ENCODE measurements around the gene ELOVL7.

The ELOVL7 gene

GRCh38 chr5:60835554-60835953 is 8.5 kb downstream of the ELOVL7 start:
- TF ChIP-seq, protein P1, sequence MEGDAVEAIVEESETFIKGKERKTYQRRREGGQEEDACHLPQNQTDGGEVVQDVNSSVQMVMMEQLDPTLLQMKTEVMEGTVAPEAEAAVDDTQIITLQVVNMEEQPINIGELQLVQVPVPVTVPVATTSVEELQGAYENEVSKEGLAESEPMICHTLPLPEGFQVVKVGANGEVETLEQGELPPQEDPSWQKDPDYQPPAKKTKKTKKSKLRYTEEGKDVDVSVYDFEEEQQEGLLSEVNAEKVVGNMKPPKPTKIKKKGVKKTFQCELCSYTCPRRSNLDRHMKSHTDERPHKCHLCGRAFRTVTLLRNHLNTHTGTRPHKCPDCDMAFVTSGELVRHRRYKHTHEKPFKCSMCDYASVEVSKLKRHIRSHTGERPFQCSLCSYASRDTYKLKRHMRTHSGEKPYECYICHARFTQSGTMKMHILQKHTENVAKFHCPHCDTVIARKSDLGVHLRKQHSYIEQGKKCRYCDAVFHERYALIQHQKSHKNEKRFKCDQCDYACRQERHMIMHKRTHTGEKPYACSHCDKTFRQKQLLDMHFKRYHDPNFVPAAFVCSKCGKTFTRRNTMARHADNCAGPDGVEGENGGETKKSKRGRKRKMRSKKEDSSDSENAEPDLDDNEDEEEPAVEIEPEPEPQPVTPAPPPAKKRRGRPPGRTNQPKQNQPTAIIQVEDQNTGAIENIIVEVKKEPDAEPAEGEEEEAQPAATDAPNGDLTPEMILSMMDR (IDR thresholded peaks at IDR 0.05; ENCODE audit: low read depth, low read length, missing control alignments), result no peak
- no peak for DNase-seq (ENCODE audit: extremely low read depth, low read depth)

DNA sequence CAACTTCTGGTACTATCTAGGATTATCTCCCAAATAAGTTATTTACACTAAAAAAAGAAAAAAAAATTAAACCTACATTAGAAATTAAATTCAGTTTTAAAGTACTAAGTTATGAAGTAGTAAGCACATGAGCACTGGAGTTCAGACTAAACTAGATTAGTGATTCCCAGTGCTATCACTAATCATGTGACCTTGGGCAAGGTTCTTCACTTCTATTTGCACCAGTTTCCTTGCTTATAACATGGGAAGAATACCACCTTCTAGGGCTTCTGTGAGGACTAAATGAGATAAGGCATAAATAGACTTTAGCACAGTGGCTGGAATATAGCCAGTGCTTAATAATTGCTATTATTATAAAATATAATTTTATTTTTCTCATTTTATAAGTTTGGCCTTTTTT is 10.5 kb downstream of the ELOVL7 start:
- no peak overlapping the region for H3K4me3 ChIP-seq (replicated peaks; ENCODE audit: low read depth, low read length)
- no peak for DNase-seq (ENCODE audit: extremely low read depth, low read depth)
- TF ChIP-seq, protein P1 (IDR thresholded peaks at IDR 0.05; ENCODE audit: low read depth, low read length, missing control alignments), result no peak

More at GRCh38 chr5:60835554-60835953, 8.5 kb downstream of the ELOVL7 start:
- no peak overlapping the region for H3K4me3 ChIP-seq (replicated peaks; ENCODE audit: low read depth, low read length)

GRCh38 chr5:60830581-60831127 is 13.4 kb downstream of the ELOVL7 start:
- DNase-seq (ENCODE audit: extremely low read depth, low read depth), result no peak
- TF ChIP-seq, protein P1 (IDR thresholded peaks at IDR 0.05; ENCODE audit: low read depth, low read length, missing control alignments), result no peak
- H3K4me3 ChIP-seq (replicated peaks; ENCODE audit: low read depth, low read length), result no peak overlapping the region

DNA sequence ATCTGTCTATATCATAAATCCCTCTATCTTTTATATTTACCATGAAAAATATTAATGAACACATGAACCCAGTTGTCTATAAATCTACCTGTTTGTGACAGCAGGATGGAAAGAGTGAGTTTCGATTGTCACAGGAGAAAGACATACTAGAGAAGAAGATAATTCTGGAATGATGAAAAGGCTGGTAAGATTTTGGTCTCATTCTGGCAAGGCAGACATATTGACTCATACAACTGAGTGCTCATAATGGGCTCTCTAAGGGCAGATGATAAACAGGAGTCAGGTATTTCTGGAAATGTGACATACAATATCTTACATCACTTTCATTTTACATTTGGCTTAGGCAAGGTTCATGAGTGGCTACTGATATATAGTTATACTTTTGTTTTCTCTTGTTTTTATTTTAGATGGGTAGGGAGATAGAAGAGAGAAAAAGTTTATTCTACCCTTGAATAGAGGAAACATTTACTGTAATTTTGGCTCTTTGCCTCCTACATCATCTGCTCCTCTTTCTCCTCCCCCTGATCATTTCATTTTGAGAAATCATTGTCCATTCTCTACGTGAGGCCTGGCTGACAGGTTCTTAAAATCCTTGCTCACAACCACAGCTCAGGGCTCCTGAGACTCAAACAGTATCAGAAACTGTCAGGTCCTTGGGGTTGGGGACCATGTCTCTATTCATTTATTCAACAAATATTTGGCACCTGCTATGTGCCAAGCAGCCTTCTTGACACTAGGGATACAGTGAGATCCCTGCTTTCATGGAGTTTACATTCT is 14.4 kb downstream of the ELOVL7 start:
- TF ChIP-seq, protein P1 (IDR thresholded peaks at IDR 0.05; ENCODE audit: low read depth, low read length, missing control alignments), result no peak
- no peak overlapping the region for H3K4me3 ChIP-seq (replicated peaks; ENCODE audit: low read depth, low read length)
- DNase-seq (ENCODE audit: extremely low read depth, low read depth), result no peak

GRCh38 chr5:60827201-60827600 is 16.9 kb downstream of the ELOVL7 start:
- TF ChIP-seq, protein P1 (IDR thresholded peaks at IDR 0.05; ENCODE audit: low read depth, low read length, missing control alignments), result no peak
- no peak for DNase-seq (ENCODE audit: extremely low read depth, low read depth)
- H3K4me3 ChIP-seq (replicated peaks; ENCODE audit: low read depth, low read length), result no peak overlapping the region

DNA sequence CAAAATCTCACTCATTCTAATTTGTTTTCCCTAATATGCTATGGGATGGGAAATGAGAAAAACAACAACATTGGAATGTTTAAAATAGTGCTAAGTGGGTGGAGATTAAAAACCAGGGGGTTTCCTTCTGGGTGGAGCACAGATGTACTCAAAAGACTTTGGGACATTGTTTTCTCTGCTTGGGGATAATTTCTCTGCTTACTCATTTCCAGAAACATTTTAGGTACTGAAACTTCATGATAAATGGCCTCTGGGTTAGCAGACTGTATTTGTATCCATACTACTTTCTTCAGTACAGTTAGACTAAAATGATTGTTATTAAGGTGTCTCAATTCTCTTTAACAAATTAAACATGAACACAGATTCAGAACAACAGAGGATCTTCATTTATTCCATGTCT is 17.4 kb downstream of the ELOVL7 start:
- no peak overlapping the region for H3K4me3 ChIP-seq (replicated peaks; ENCODE audit: low read depth, low read length)
- TF ChIP-seq, protein P1 (IDR thresholded peaks at IDR 0.05; ENCODE audit: low read depth, low read length, missing control alignments), result no peak
- no peak for DNase-seq (ENCODE audit: extremely low read depth, low read depth)
